H1 (cell line): ENCODE data around the gene GP1BB.

Experiments
- EZH2 ChIP-seq: fragments of 200-600 bp; sonication (generic); IDR thresholded peaks from 2 replicates; pipeline ENCODE4 v1.7.1; 2012; ENCODE audit warnings: low read depth, mild to moderate bottlenecking, moderate library complexity, low read length, inconsistent platforms; ENCODE audit not compliant: severe bottlenecking
- SIX5 ChIP-seq: IDR thresholded peaks from 2 replicates; pipeline ENCODE4 v1.6.1; 2011; ENCODE audit warnings: mild to moderate bottlenecking, low read depth, low read length
- TF ChIP-seq, protein P1 (sequence below), 3 experiments: IDR thresholded peaks; 1 replicate in 2 of 3; 2 replicates in 1 of 3; pipeline versions ENCODE4 v1.5.1 to v1.6.1; 2011; ENCODE audit warnings: low read length in 3 of 3, mild to moderate bottlenecking in 3 of 3, inconsistent platforms in 2 of 3, low read depth in 1 of 3, moderate library complexity in 1 of 3; ENCODE audit not compliant: insufficient read depth in 1 of 3; ENCODE audit errors: control extremely low read depth in 1 of 3
- TF ChIP-seq, protein P2 (sequence below): IDR thresholded peaks from 2 replicates; pipeline ENCODE4 v1.6.1; 2012; ENCODE audit warnings: inconsistent platforms
- TF ChIP-seq, protein P3 (sequence below): IDR thresholded peaks from 2 replicates; pipeline ENCODE4 v1.6.1; 2012; ENCODE audit warnings: low read length, inconsistent platforms

DNA sequence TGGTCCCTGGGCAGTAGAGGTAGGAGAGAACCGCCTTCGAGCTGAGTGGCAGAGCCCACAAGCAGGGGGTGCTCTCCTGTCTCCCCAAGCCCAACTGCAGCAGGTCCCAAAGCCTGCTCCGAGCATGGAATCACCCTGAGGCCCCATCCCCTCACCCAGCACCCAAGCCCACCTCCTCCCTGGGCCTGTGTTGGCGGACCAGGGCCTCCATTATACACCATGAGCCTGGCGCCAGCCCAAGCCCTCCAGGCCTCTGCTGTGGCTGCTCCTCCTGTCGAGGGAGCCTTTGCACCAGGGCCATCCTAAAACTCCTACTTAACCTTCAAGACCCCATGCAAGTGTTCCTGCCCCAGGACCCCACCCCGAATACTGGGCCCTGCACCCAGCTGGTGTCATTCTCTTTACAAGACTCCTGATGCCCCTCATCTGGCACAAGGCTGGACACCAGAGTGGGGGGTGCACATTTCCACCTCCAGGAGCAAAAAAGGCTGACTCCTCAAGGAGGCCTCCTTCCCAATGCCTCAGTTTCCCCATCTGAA lies 16.6 kb downstream of the GP1BB start:
- TF ChIP-seq EZH2 (no peak), SIX5 (no peak)
- TF ChIP-seq, protein P1, sequence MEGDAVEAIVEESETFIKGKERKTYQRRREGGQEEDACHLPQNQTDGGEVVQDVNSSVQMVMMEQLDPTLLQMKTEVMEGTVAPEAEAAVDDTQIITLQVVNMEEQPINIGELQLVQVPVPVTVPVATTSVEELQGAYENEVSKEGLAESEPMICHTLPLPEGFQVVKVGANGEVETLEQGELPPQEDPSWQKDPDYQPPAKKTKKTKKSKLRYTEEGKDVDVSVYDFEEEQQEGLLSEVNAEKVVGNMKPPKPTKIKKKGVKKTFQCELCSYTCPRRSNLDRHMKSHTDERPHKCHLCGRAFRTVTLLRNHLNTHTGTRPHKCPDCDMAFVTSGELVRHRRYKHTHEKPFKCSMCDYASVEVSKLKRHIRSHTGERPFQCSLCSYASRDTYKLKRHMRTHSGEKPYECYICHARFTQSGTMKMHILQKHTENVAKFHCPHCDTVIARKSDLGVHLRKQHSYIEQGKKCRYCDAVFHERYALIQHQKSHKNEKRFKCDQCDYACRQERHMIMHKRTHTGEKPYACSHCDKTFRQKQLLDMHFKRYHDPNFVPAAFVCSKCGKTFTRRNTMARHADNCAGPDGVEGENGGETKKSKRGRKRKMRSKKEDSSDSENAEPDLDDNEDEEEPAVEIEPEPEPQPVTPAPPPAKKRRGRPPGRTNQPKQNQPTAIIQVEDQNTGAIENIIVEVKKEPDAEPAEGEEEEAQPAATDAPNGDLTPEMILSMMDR (IDR thresholded peaks at IDR 0.05; ENCODE audit: control extremely low read depth in 1 of 3, insufficient read depth in 1 of 3, low read depth in 1 of 3, low read length in 3 of 3): no peak
- TF ChIP-seq, protein P2, sequence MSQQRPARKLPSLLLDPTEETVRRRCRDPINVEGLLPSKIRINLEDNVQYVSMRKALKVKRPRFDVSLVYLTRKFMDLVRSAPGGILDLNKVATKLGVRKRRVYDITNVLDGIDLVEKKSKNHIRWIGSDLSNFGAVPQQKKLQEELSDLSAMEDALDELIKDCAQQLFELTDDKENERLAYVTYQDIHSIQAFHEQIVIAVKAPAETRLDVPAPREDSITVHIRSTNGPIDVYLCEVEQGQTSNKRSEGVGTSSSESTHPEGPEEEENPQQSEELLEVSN: no peak
- TF ChIP-seq, protein P3, sequence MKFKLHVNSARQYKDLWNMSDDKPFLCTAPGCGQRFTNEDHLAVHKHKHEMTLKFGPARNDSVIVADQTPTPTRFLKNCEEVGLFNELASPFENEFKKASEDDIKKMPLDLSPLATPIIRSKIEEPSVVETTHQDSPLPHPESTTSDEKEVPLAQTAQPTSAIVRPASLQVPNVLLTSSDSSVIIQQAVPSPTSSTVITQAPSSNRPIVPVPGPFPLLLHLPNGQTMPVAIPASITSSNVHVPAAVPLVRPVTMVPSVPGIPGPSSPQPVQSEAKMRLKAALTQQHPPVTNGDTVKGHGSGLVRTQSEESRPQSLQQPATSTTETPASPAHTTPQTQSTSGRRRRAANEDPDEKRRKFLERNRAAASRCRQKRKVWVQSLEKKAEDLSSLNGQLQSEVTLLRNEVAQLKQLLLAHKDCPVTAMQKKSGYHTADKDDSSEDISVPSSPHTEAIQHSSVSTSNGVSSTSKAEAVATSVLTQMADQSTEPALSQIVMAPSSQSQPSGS: no peak
